LNCAP (cell line): Measurements from ENCODE around the gene TDRD10.
A peak's percentile ranks its signal among the peaks of the same experiment; 100 is the strongest.

Experiments used
- TF ChIP-seq, protein P1 (sequence below): fragments of 450-650 bp; IDR thresholded peaks from 2 replicates; pipeline ENCODE4 v1.5.1; 2017; ENCODE audit warnings: mild to moderate bottlenecking

TDRD10 gene

DNA sequence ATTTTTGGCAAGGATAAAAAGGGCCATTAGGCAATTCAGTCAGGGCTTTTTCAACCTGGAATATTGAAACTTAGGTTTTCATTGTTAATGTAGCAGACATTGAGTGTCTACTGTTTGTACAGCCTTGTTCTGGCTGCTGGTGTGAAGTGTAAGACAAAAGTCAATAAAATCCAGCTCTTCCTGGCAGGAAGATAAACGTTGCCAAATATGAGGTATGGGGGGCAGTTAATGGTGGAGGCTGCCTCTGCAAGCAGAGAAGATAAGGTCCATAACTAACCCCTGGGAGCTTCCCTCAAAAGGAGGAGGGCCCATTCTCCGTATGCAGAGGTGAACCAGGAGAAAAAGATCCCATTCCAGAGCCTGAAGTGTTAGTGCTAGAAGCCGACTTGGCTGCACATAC is 19.7 kb downstream of the TDRD10 start:
- TF ChIP-seq, protein P1, sequence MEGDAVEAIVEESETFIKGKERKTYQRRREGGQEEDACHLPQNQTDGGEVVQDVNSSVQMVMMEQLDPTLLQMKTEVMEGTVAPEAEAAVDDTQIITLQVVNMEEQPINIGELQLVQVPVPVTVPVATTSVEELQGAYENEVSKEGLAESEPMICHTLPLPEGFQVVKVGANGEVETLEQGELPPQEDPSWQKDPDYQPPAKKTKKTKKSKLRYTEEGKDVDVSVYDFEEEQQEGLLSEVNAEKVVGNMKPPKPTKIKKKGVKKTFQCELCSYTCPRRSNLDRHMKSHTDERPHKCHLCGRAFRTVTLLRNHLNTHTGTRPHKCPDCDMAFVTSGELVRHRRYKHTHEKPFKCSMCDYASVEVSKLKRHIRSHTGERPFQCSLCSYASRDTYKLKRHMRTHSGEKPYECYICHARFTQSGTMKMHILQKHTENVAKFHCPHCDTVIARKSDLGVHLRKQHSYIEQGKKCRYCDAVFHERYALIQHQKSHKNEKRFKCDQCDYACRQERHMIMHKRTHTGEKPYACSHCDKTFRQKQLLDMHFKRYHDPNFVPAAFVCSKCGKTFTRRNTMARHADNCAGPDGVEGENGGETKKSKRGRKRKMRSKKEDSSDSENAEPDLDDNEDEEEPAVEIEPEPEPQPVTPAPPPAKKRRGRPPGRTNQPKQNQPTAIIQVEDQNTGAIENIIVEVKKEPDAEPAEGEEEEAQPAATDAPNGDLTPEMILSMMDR: no peak

DNA sequence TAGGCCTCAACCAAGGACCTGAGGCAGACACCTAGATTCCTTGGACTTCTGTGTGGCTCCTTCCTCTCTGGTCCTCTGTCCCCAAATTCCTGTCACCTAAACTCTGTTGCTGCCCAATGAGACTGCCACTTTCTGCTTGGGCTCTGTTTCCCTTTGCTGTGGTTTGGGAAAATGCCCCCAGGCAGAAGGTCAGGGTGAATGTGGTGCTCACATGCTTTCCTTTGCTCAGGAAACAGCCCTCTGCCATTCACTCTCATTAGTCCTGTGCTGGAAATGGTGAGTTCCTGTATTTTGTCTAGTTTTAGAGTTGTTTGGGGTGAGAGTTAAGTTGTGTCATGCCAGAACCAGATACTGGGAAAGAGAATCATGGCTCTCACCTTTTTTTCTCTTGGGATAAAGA is 22.9 kb downstream of the TDRD10 start:
- TF ChIP-seq, protein P1: no peak

DNA sequence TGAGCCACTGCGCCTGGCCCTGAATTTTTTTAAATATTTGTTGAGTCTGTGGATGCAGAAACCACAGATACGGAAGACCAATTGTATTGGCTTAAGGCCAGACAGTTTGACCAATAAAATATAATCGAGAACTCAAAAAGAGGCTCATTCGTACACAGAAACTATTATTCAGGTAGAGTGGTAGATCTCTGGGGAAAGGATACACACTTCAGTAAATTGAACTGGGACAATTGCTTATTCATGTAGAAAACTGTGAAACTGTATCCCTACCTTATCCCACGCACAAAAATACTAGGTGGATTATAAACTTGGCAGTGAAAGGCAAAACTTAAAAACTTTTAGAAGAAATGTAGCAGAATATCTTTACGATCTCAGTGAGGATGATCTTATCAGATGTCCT is 25.2 kb downstream of the TDRD10 start:
- TF ChIP-seq, protein P1: no peak

DNA sequence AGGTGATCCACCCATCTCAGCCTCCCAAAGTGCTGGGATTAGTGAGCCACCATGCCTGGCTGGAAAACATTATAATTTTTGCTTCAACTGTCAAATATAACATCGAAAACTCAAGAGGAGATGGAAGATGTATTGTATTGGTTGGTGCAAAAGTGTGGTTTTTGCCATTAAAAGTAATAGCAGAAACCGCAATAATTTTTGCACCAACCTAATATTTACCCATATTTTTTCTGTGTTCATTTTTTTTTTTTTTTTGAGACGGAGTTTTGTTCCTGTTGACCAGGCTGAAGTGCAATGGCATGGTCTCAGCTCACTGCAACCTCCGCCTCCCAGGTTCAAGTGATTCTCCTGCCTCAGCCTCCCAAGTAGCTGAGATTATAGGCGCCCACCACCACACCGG is 27.3 kb downstream of the TDRD10 start:
- TF ChIP-seq, protein P1: no peak

DNA sequence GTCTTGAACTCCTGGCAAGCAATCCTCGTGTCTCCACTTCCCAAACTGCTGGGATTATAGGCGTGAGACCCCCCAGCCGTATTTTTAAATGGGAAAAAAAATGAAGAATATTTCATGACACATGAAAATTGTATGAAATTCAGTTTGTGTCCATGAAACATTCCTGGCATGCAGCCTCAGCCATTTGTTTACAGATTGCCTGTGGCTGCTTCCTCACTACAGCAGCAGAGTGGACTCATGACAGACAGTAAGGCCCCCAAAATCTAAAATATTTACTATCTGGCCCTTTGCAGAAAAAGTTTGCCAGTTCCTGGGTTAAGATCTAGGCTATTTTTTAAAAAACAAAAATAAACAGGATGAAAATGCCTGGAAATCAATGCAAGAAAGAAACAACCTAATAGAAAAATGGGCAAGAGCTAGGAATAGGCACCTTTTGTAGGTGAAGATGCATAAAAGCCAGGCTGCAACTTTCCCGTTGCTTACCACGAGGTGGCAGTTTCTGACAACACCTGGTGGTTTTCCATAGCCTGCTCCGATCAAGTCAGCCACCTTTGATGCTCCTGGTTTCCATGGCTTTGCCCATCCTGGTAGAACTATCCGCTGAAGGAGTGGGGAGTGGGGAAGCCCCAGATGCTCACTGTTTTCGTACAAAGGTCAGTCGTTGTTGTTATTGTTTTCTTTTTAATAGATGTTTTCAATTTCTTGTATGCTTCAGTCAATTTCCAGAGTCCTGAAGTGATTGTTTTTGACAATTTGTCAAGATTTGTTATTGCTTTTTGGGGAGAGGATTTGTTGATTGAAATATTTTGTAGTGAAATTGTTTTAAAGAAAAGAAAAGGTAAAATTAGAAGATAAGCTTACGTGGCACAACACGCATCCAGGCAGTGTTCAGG is 32.2 kb downstream of the TDRD10 start:
- TF ChIP-seq, protein P1: peak; percentile 76

DNA sequence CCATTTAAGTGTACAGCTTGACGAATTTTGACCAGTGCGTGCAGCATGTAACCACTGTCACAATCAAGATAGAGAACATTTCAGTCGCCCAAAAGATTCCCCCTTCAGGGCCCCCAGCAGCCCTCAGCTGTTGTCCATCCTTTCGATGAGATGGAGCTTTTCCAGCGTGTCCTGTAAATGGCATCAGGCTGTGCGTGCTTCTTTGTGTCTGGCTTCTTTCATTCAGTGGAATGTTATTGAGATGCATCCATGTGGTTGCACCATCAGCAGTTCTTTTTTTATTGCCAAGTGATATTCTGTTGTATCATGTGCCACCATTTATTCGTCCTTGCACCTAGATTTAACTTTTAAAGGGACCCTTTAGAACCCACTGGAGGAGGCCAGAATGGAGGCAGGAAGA is 34.6 kb downstream of the TDRD10 start:
- TF ChIP-seq, protein P1: no peak

DNA sequence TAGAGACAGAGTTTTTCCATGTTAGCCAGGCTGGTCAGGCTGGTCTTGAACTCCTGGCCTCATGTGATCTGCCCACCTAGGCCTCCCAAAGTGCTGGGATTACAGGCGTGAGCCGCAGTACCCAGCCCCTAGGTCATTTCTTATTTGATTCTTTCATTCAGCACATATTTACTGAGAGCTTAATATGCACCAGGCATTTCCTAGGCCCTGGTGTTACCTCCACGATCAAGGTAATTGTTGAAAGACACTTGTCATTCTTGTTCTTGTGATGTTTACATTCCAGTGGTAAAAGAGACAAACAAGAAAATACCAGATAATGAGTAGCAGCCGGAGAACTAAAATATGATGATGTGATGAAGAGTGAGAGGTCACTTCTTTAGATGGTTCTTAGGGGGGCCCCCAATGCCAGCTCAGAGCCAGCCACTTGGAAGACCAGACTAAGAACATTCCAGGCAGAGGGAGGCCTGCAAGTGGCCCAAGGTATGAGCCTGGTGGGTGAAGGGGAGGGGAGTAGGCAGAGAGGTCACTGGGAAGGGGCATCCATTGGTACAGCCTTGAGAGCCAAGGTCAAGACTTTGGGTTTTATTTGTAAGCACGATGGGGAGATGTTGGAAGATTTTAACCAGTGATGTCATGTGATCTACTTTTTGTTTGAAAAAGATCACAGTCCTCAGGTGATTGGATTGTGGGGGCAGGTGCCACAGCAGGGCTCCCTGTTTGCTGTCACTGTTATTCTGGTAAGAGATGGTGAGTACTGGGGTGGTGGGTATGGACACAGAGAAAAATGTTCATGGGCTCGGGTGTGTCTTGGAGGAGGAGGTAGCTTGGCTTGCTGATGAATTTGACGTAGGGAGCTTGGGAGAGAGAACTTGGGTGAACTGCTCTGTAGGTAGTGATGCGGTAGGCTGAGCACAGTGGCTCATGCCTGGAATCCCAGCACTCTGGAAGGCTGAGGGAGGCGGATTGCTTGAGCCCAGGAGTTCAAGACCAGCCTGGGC is 37.8 kb downstream of the TDRD10 start:
- TF ChIP-seq, protein P1: no peak
